PC-3 (cell line): ENCODE measurements around the gene PRM2. TPM values are rescaled to one million over a fixed set of nuclear protein-coding genes. Genes with fewer than 3 reads are reported as not detected.

Experiments used
- ATAC-seq: fragments of 200-7000 bp; cut with Tn5 transposase; 2 replicates; pipeline ENCODE4 v1.9.1; 2020; ENCODE audit warnings: mild to moderate bottlenecking, moderate library complexity
- BruUV-seq: library from RNA; stranded (reverse); fragments of 400-500 nt; replicated peaks from 2 replicates; lab custom pipeline; 2021; lab: Mats Ljungman, UMichigan
- CTCF ChIA-PET: fragments of 300-600 bp; sonication (Branson Sonifier 250); formaldehyde crosslinking; loops from one replicate; lab custom pipeline; 2022; ENCODE audit warnings: antibody characterized with exemption; lab: Charles Lee
- POLR2A ChIA-PET: fragments of 300-600 bp; sonication (Branson Sonifier 250); formaldehyde crosslinking; loops from one replicate; lab custom pipeline; 2022; ENCODE audit warnings: antibody characterized with exemption; ENCODE audit not compliant: unreplicated experiment; lab: Charles Lee
- DNase-seq: peaks from one replicate; pipeline ENCODE4 v3.0.0-alpha.2; 2015
- H2AFZ ChIP-seq: fragments of 300-600 bp; sonication (generic); 2 replicates; pipeline ENCODE4 v1.6.0; 2016; ENCODE audit warnings: antibody characterized with exemption, low read length
- H3F3A ChIP-seq: fragments of 300-600 bp; sonication (generic); one replicate; pipeline ENCODE4 v1.6.0; 2017; ENCODE audit warnings: antibody characterized with exemption, low read length, control low read depth, mild to moderate bottlenecking; ENCODE audit not compliant: unreplicated experiment
- H3K27ac ChIP-seq: fragments of 300-600 bp; sonication (generic); 2 replicates; pipeline ENCODE4 v1.5.1; 2016; ENCODE audit warnings: mild to moderate bottlenecking, low read length
- H3K27me3 ChIP-seq: fragments of 300-600 bp; sonication (generic); 2 replicates; pipeline ENCODE4 v1.6.1; 2016; ENCODE audit warnings: low read length, mixed read lengths
- H3K36me3 ChIP-seq: fragments of 300-600 bp; sonication (generic); 2 replicates; pipeline ENCODE4 v1.6.1; 2016; ENCODE audit warnings: low read depth, mixed run types, low read length, mixed read lengths
- H3K4me1 ChIP-seq: fragments of 300-600 bp; sonication (generic); 2 replicates; pipeline ENCODE4 v1.5.1; 2016; ENCODE audit warnings: low read length; ENCODE audit not compliant: insufficient read depth
- H3K4me2 ChIP-seq: fragments of 300-600 bp; sonication (generic); 2 replicates; pipeline ENCODE4 v1.6.0; 2016; ENCODE audit warnings: low read length
- H3K4me3 ChIP-seq: fragments of 300-600 bp; sonication (generic); 2 replicates; pipeline ENCODE4 v1.5.1; 2016; ENCODE audit warnings: mild to moderate bottlenecking, low read length, mixed read lengths
- H3K79me2 ChIP-seq: fragments of 300-600 bp; sonication (generic); 2 replicates; pipeline ENCODE4 v1.6.1; 2017; ENCODE audit warnings: low read length, mixed read lengths
- H3K9ac ChIP-seq: fragments of 300-600 bp; sonication (generic); 2 replicates; pipeline ENCODE4 v1.6.0; 2016; ENCODE audit warnings: mild to moderate bottlenecking, low read length
- H3K9me2 ChIP-seq: fragments of 300-600 bp; sonication (generic); replicated peaks from 2 replicates; pipeline ENCODE4 v1.6.1; 2016; ENCODE audit warnings: mixed run types, low read length, mixed read lengths
- H3K9me3 ChIP-seq: fragments of 300-600 bp; sonication (generic); 2 replicates; pipeline ENCODE4 v1.6.1; 2016; ENCODE audit warnings: low read length, mixed read lengths
- H4K20me1 ChIP-seq: fragments of 300-600 bp; sonication (generic); 2 replicates; pipeline ENCODE4 v1.6.1; 2016; ENCODE audit warnings: low read length, mixed read lengths
- EZH2 ChIP-seq: fragments of 300-600 bp; sonication (generic); IDR thresholded peaks from one replicate; pipeline ENCODE4 v1.6.1; 2017; ENCODE audit warnings: antibody characterized with exemption, mild to moderate bottlenecking, low read length; ENCODE audit not compliant: unreplicated experiment
- EZH2phosphoT487 ChIP-seq: fragments of 300-600 bp; sonication (generic); IDR thresholded peaks from 2 replicates; pipeline ENCODE4 v1.6.1; 2018; ENCODE audit warnings: mild to moderate bottlenecking, antibody characterized with exemption, low read length, borderline replicate concordance
- intact Hi-C: fragments of 100-400 bp; cut with micrococcal nuclease; formaldehyde crosslinking; loops from 2 replicates; pipeline ENCODE4 v1.9.0; 2023
- total RNA-seq: library from RNA; depleted of rRNA; stranded (reverse); fragments of >200 nt; gene quantifications from 2 replicates; pipeline ENCODE4 v1.2.3, GENCODE V29; 2014
- TF ChIP-seq, protein P1 (sequence below): fragments of 300-600 bp; sonication (generic); conservative IDR thresholded peaks from 2 replicates; pipeline ENCODE4 v1.5.1; 2017; ENCODE audit warnings: antibody characterized with exemption, low read depth, mild to moderate bottlenecking, low read length

PRM2 gene
- total RNA-seq, 1 experiment from 2014 or later = not detected

DNA sequence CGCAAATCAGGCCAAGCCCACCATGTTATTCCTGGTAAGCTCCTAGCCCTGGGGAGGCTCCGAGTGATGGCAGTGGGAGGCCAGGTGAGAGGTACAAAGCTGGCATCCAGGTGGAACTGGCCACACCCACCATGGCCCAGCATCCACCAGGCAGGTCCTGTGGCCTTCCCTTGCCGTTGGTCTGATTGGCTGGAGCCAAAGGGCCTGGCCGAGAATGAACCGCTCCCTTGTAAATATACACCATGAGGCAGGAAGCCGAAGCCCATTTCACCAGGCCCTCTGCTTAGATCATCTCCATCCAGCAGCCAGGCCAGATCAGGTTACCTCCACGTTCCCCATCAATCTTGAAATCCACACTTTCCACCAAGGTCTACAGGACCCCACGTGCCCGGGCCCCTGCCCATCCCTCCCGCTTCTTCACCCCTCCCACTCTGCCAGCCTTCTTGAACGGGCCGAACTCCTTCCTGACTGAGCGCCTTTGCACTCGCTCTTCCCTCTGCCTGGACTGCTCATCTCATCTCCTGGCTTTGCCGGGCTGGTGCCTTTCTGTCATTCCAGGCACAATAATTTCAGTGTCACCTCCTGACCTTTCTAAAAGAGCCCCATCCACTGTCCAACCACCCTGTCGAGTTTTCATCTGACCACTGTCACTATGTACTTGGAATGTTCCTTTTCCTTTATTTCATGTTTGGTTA, 26.0 kb downstream of the PRM2 start:
- ATAC-seq = peak; percentile 30; the same call in 1 of the 2 replicates

DNA sequence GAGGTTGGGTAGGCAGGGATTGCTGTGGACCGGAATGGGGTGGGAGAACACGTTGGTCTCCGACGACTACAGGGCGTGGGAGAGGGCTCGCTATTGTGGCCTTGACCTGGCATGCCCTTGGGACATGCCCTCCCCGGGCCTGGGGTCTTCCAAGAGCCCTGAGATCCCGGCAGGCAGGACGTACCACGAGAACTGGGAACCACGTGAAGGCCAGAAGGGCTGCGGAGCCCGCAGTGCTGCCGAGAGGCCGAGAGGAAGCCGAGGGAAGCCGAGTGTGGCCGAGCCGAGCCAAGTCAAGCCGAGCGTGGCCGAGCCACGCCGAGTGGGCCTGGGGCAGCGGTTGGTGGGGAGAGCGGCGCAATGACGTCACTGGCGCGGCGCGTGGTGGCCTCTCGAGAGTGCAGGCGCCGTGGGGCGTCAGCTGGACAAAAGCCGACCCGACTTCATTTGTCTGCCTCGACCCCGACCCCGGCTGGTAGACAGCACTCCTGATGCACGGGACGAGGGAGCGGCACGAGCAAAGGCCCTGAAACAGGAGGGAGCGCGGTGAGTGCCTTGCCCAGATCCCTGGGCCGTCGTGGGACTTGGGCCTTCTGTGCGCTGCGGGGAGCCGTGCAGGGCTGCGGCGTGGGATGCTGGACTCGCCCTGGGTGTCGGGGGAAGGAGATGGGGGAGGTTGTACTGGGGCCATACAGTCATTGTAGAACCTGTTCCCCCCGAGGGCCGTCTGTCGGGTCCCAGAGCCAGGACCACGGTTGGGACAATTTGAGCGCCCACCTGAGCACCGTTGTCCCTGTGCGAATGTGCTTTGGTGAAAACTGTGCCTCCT, 26.8 kb downstream of the PRM2 start:
- BruUV-seq = no TSS peak
- ATAC-seq = no peak

More for the DNA sequence above, 26.0 kb downstream of the PRM2 start:
- Histone ChIP-seq H3K9ac (no peak overlapping the region), H3K27ac (no peak overlapping the region), H3K36me3 (no peaks in the 10 kb centered on the region), H2AFZ (no peak overlapping the region), H3F3A (no peaks in the 10 kb centered on the region), H4K20me1 (peaks cover 22% of the 10 kb centered on the region), H3K4me2 (no peak overlapping the region), H3K27me3 (no peaks in the 10 kb centered on the region), H3K4me3 (no peak overlapping the region), H3K9me2 (no peaks in the 10 kb centered on the region), H3K4me1 (peaks cover 17% of the 10 kb centered on the region), H3K9me3 (no peaks in the 10 kb centered on the region), H3K79me2 (peaks cover 22% of the 10 kb centered on the region)
- BruUV-seq = no TSS peak
- CTCF ChIA-PET = no interaction called here
- TF ChIP-seq EZH2phosphoT487 (no peak), EZH2 (no peak)
- TF ChIP-seq, protein P1, sequence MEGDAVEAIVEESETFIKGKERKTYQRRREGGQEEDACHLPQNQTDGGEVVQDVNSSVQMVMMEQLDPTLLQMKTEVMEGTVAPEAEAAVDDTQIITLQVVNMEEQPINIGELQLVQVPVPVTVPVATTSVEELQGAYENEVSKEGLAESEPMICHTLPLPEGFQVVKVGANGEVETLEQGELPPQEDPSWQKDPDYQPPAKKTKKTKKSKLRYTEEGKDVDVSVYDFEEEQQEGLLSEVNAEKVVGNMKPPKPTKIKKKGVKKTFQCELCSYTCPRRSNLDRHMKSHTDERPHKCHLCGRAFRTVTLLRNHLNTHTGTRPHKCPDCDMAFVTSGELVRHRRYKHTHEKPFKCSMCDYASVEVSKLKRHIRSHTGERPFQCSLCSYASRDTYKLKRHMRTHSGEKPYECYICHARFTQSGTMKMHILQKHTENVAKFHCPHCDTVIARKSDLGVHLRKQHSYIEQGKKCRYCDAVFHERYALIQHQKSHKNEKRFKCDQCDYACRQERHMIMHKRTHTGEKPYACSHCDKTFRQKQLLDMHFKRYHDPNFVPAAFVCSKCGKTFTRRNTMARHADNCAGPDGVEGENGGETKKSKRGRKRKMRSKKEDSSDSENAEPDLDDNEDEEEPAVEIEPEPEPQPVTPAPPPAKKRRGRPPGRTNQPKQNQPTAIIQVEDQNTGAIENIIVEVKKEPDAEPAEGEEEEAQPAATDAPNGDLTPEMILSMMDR = no peak
- POLR2A ChIA-PET = no interaction called here
- intact Hi-C loops = loop anchor here (10.0 kb wide), 1 partner anchor 115 kb away; no protein-coding TSS in a partner anchor
- DNase-seq = peak; percentile 19

More for the DNA sequence above, 26.8 kb downstream of the PRM2 start:
- H3K4me1 ChIP-seq = peaks cover 13% of the 10 kb centered on the region
- H3K4me2 ChIP-seq = no peak overlapping the region
- H3K27me3 ChIP-seq = no peaks in the 10 kb centered on the region
- H4K20me1 ChIP-seq = peaks cover 18% of the 10 kb centered on the region
- intact Hi-C loops = loop anchor here (10.0 kb wide), 1 partner anchor 115 kb away; no protein-coding TSS in a partner anchor
- no peaks in the 10 kb centered on the region for H3K9me3 ChIP-seq
- no peaks in the 10 kb centered on the region for H3K9me2 ChIP-seq
- no peaks in the 10 kb centered on the region for H3K36me3 ChIP-seq
- ChIA-PET CTCF (no interaction called here), POLR2A (no interaction called here)
- DNase-seq = no peak
- TF ChIP-seq, protein P1 = no peak
- no peak for TF ChIP-seq EZH2
- no peak overlapping the region for H3K27ac ChIP-seq
- H2AFZ ChIP-seq = no peak overlapping the region
- H3F3A ChIP-seq = no peaks in the 10 kb centered on the region
- H3K9ac ChIP-seq = no peak overlapping the region
- H3K79me2 ChIP-seq = peaks cover 14% of the 10 kb centered on the region
- no peak overlapping the region for H3K4me3 ChIP-seq
